ENCODE results near the gene EXOC6B. TPM values are rescaled to one million over a fixed set of nuclear protein-coding genes. Genes with fewer than 3 reads are reported as not detected.

EXOC6B gene
- total RNA-seq, 1 donor from 2014 or later, result 32.4 TPM

GRCh38 chr2:72789241-72789640 lies 36.6 kb downstream of the EXOC6B start:
- H3K27ac ChIP-seq, result no peak overlapping the region

GRCh38 chr2:72788756-72789155 lies 37.1 kb downstream of the EXOC6B start:
- no peak for DNase-seq (ENCODE audit: low spot score in 2 of 2)
- no peaks in the 10 kb centered on the region for H3K9me3 ChIP-seq

More at GRCh38 chr2:72789241-72789640, 36.6 kb downstream of the EXOC6B start:
- no peaks in the 10 kb centered on the region for H3K4me1 ChIP-seq
- no peak for DNase-seq (ENCODE audit: low spot score in 2 of 2)
- no peaks in the 10 kb centered on the region for H3K9me3 ChIP-seq
- intact Hi-C loops (cut with DNase I), result no loop called here
- no peaks in the 10 kb centered on the region for H3K27me3 ChIP-seq
- H3K4me3 ChIP-seq, result no peak overlapping the region
- peaks cover 0 to under 1% of the 10 kb centered on the region in 2 donors for H3K36me3 ChIP-seq
- no peak for TF ChIP-seq CTCF (IDR thresholded peaks at IDR 0.05)

GRCh38 chr2:72785517-72785916 lies 40.3 kb downstream of the EXOC6B start:
- no peak overlapping the region for H3K4me3 ChIP-seq
- H3K36me3 ChIP-seq, result peaks cover 0 to 3% of the 10 kb centered on the region in 2 donors
- no peak for DNase-seq (ENCODE audit: low spot score in 2 of 2)
- intact Hi-C loops (cut with DNase I), result no loop called here
- no peaks in the 10 kb centered on the region for H3K9me3 ChIP-seq
- H3K4me1 ChIP-seq, result no peaks in the 10 kb centered on the region
- no peak for TF ChIP-seq CTCF (IDR thresholded peaks at IDR 0.05)
- H3K27ac ChIP-seq, result no peak overlapping the region
- no peaks in the 10 kb centered on the region for H3K27me3 ChIP-seq

More at GRCh38 chr2:72788756-72789155, 37.1 kb downstream of the EXOC6B start:
- TF ChIP-seq CTCF (IDR thresholded peaks at IDR 0.05), result no peak
- H3K4me1 ChIP-seq, result no peaks in the 10 kb centered on the region
- peaks cover 0 to 3% of the 10 kb centered on the region in 2 donors for H3K36me3 ChIP-seq
- no peak overlapping the region for H3K4me3 ChIP-seq
- intact Hi-C loops (cut with DNase I), result no loop called here
- H3K27me3 ChIP-seq, result no peaks in the 10 kb centered on the region
- H3K27ac ChIP-seq, result no peak overlapping the region

GRCh38 chr2:72782520-72782919 lies 43.3 kb downstream of the EXOC6B start:
- H3K36me3 ChIP-seq, result peaks cover 0 to 3% of the 10 kb centered on the region in 2 donors
- DNase-seq (ENCODE audit: low spot score in 2 of 2), result no peak
- no peak overlapping the region for H3K27ac ChIP-seq
- H3K4me1 ChIP-seq, result peaks cover 0 to 2% of the 10 kb centered on the region in 2 donors
- H3K27me3 ChIP-seq, result no peaks in the 10 kb centered on the region
- intact Hi-C loops (cut with DNase I), result no loop called here
- no peak overlapping the region for H3K4me3 ChIP-seq
- no peak for TF ChIP-seq CTCF (IDR thresholded peaks at IDR 0.05)
- H3K9me3 ChIP-seq, result no peaks in the 10 kb centered on the region

GRCh38 chr2:72781480-72781879 lies 44.4 kb downstream of the EXOC6B start:
- Histone ChIP-seq H3K36me3 (peaks cover 0 to 3% of the 10 kb centered on the region in 2 donors), H3K27ac (no peak overlapping the region), H3K9me3 (no peaks in the 10 kb centered on the region), H3K27me3 (no peaks in the 10 kb centered on the region), H3K4me1 (peaks cover 0 to 2% of the 10 kb centered on the region in 2 donors), H3K4me3 (no peak overlapping the region)
- no peak for TF ChIP-seq CTCF (IDR thresholded peaks at IDR 0.05)
- DNase-seq (ENCODE audit: low spot score in 2 of 2), result no peak
- intact Hi-C loops (cut with DNase I), result no loop called here

- Histone ChIP-seq H3K27ac (no peak overlapping the region), H3K4me1 (peaks cover 0 to 2% of the 10 kb centered on the region in 2 donors), H3K27me3 (no peaks in the 10 kb centered on the region), H3K36me3 (peaks cover 0 to 3% of the 10 kb centered on the region in 2 donors), H3K9me3 (no peaks in the 10 kb centered on the region), H3K4me3 (no peak overlapping the region)
- intact Hi-C loops (cut with DNase I), result no loop called here
- no peak for TF ChIP-seq CTCF (IDR thresholded peaks at IDR 0.05)
- DNase-seq (ENCODE audit: low spot score in 2 of 2), result no peak
Measured at GRCh38 chr2:72780477-72780876, 45.4 kb downstream of the EXOC6B start.
